Stimulated activated CD4-positive, alpha-beta T cell treated with anti-CD3 and anti-CD28 coated beads, TNF-alpha, amount 100 ng/mL, for 4 hours (primary cell): ENCODE data around the gene DDX10.
"Not testable (repeated sequence)": the region's sequence is repeated elsewhere in the genome, so short reads cannot be mapped to it uniquely, and the experiment has no call there.

Experiments used
- DNase-seq, 3 experiments: peaks; one replicate each; pipeline ENCODE4 v3.0.0-alpha.2; 2020; ENCODE audit warnings: low read depth in 3 of 3

The DDX10 gene

DNA sequence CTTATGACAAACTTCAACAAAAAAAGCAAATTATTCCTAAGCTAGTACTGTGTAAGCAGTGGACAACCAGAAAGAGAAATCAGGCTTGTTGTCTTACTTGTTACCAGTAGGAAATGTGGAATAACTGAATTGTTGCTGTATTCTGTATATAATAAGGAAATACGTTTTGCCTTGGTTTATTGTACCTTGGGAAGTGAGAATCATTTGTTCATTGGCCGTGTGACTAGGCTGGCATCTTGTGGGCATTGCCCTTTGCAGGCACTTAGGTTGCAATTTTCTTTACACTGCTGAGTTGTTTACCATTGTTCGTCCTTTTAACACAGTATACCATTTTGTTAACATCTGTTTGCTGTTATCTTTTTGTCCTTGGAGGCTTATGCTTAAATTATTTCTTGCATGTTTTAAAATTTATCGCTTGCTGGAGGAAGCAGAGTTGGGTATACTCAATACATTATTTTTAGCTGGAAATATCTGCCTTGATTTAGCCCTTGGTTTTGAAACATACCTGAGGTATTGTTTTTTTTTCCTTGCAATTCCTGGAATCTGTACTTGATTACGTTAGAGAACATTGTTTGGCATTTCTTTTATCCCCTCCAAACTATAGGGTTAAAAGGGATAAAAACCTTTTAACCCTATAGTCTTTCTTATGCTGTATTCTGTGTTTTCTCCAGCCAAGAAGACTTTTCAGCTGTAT lies 109.3 kb downstream of the DDX10 start:
- DNase-seq, result no peak

DNA sequence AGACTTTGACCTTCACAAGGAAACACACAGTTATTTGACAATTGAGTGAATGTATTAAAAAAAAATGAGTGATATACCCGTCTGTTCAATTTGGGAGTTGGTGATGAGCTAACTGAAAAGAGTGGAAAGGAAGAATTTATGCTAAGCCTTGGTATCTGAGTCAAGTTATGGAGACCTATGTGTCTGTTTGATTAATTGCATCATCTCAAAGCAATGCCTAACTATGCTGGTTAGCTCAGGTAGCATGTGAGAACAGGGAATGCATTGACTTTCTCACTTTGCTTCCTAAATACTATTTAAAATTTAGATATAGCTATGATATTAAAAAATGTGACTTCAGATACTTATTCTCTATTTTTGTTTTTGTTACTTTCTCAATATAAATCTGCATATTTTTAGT lies 110.5 kb downstream of the DDX10 start:
- no peak for DNase-seq

DNA sequence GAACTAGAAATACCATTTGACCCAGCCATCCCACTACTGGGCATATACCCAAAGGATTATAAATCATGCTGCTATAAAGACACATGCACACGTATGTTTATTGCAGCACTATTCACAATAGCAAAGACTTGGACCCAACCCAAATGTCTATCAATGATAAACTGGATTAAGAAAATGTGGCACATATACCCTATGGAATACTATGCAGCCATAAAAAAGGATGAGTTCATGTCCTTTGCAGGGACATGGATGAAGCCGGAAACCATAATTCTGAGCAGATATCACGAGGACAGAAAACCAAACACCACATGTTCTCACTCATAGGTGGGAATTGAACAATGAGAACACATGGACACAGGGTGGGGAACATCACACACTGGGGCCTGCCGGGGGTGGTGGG lies 114.3 kb downstream of the DDX10 start:
- not testable (repeated sequence) for DNase-seq

DNA sequence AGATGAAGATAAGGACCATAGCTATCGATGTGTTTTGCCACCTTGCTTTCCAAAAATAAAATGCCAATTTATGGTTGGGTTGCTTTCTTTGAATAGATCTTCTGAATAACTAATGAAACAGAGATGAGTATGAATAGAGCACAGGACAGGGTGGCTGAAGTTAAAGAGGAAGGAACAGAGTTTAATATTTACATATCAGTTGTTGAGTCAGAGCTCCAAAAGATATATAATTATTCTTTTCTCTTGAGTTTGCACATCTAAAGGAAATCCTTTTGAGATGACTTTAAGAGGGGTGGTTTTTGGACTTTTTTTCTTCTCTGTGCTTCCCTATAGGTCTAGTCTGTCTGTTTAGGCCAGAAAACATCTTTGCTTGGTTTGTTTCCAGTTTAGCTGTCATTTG lies 115.2 kb downstream of the DDX10 start:
- no peak for DNase-seq

DNA sequence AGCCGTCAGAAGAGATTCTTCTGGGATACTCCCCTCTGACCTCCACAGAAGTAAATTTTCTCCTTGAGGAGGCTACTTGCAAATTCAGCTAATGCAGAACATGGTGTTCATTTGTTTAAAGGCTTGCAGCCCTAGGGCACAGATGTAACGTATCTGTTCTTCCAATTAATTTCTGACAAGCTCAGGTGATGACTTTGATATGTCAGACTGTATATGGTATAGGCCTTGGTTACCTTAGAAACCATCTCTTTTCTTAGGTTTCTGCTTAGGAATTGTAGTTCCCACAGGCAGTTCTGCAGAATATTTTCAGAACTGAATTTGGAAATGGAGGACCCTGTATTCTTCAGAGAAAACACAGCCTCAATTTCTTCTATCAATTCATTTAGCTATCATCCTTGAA lies 117.1 kb downstream of the DDX10 start:
- DNase-seq, result no peak

DNA sequence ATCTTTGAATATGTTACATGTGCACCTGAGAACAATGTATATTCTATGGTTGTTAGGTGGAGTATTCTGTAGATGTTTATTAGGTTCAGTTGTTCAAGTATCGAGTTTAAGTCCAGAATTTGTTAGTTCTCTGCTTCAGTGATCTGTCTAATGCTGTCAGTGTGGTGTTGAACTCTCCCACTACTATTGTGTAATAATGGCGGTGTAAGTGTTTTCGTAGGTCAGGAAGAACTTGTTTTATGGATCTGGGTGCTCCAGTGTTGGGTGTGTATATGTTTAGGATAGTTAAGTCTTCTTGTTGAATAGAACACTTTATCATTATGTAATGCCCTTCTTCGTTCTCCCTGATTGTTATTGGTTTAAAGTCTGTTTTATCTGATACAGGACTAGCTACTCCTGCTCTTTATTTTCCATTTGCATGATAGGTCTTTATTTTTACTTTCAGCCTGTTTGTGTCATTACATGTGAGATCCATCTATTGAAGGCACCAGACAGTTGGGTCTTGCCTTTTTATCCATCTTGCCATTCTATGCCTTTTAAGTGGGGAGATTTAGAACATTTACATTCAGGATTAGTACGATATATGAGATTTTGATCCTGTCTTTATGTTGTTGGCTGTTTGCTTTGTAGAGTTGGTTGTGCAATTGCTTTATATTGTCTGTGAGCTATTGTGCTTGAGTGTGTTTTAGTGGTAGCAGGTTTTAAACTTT lies 121.6 kb downstream of the DDX10 start:
- no peak for DNase-seq

DNA sequence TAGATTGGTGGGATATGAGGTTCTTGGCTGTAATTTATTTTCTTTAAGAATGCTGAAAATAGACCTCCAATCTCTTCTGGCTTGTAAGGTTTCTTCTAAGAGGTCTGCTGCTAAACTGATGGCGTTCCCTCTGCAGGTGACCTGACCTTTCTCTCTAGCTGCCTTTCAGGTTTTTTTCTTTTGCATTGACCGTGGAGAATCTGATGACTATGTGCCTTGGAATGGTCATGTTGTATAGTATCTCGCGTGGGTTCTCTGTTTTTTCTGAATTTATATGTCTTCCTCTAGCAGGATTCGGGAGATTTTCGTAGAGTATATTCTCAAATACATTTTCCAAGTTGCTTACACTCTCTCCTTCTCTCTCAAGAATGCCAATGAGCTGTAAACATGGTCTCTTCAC lies 122.2 kb downstream of the DDX10 start:
- no peak for DNase-seq

DNA sequence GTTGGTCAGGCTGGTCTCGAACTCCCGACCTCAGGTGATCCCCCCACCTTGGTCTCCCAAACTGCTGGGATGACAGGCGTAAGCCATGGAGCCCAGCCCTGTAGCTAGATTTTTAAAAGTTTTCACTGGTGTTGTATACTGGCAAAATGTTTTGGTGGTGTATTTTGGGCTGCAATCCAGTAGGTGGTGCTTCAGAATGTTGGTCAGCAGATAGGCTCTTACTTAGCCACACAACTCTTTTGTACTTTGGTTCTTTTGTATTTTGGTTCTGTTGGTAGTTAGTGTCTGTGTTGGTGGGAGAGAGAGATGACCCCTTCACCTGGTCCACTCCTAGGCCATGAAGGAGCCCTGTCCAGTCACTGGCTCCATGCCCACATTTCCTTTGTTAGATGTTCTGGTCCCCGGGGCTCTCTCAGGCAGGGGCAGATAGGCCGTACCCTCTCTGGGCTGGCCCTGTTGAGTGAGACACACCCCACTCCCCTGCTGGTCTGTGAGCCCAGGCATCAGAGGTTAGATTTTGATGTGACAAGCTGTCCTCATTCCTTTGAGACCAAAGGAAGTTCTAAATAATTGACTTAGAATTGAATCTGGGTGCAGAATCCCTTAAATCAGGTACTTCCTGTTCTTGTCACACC lies 123.8 kb downstream of the DDX10 start:
- DNase-seq, result no peak

DNA sequence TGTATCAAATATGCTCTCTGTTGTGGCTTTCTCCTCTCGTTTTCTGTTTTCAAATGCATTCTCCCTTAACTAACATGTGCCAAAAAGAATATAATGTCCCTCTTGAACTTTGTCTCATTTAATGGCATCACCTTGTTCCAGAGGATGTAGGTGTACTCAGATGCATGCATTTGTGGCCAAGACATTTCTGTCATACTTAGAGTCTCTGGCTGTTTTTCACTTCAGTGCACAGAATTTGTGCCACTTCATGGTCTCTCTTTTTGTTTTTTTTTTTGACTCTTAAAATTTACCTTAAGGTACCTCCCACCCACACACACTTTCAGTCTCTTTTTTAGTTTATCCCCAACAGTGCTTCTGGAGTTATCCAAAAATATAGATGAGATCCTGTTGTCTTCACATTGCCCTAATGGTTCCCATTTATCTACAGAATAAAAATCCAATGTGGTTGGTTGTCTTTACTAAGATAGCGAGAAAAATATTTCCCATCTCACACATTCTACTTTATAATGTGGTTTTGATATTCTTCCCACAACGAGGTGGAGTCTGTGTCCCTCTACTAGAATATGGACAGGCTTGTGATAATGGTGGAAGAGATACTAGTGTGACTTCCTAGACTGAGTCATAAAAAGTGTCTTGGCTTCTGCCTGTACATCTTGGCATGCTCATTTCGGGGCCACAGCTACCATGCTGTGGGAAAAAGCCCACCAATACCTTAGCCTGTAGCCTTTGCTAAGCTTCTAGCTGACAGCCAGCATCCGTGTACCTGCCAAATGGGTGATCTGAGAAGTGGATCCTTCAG lies 125.8 kb downstream of the DDX10 start:
- no peak for DNase-seq

DNA sequence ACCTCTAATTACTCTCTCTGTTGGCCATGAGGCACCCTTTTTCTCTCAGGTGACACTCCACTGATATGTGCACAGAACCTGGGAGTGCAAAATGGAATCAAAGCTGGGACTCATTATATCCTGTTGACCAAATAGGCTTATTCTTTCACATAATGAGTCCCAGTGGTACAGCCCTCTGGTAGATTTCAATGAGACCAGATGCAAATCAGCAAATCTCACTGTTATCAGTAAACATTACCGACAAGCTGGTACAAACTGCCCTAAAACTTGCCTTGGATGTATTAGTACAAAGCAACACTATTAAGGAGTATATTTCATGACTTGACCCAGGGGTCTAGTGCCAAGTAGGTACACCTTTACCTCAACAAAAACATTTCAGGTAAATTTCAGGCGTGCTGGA lies 128.3 kb downstream of the DDX10 start:
- no peak for DNase-seq

DNA sequence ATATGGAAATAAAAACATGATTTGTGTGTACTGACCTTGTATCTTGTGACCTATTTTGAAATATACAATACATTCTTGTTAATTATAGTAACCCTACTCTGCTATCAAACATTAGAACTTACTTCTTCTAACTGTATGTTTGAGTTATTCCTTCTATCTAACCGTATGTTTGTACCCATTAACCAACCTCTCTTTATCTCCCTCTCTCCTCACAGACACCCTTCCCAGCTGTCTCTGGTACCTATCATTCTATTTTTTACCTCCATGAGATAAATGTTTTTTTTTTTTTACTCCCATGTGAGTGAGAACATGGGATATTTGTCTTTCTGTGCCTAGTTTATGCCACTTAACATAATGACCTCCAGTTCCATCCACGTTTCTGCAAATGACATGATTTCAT lies 128.7 kb downstream of the DDX10 start:
- DNase-seq, result no peak

DNA sequence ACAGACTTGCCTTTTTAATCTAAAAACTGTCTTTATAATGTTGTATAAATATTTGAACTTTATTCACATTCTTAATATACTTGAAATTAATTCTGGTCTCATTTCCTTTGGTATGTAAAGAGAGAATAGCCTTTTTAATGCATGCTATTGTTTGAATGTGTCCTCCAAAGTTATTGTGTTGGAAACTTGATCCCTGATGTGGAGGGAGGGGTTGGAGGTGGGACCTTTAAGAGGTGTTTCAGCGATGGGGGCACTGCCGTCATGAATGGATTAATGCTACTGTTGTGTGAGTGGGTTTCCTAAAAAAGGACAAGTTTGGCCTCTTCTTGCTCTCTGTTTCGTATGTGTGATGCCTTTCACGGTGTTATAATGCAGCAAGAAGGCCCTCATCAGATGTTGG lies 131.7 kb downstream of the DDX10 start:
- DNase-seq, result no peak

DNA sequence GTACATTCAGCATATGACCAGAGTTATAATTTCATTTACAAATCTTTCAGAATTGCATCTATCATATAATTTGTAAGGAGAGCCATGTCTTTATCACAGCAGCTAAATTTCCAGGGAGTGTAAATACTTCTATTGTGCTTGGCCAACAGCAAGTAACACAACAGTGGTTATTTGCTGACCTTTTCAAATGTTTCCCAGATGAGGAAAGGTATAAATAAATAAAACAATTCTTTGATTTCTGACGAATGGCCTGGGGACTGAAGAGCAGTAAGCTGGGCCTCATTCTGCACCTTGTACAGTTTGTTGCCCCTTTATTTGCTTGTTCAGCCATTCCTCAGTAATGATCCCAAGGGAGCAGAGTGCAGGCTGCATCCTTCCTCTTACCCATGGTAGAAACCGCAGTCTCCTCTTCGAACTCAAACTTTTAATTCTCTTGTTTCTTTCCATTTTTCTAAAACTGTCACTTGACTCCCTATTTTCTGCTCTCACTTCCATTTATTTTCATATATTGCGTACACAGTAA lies 132.8 kb downstream of the DDX10 start:
- no peak for DNase-seq

DNA sequence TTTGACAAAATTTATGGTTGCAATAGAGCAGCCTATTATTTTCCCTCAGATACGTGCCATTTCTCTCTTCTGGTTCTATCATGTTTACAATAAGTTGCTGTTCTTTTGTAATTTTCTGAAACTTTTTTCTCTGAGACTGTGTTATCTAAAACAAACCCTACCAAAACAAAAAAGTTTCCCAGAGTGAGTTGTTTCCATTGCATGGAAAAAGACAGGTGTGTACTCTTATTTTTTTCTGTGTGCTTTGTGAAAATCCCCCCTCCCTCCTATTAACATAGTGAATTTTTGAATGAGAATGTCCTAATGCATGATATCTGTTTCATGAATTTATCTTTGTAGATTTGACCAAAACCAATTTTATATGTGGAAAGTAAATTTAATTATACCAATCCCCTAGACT lies 137.6 kb downstream of the DDX10 start:
- no peak for DNase-seq

DNA sequence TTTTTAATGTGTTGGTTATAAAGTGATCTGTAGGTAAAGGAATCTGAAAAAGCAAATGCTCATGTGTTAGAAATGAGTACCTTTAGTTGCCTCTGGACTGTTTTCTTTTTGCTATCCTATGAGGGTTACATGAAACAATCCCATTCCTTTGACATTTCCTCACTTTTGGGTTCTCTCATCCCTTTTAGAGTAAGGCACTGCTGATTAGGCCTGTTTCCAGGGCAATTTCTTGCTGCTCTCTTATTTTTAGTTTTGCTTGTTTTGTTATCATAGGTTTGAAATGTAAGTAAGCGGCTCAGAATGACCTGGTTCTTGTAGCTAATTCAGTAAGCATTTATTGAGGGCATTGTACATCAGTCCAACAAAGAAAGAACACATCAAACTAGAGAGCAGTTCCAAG lies 138.9 kb downstream of the DDX10 start:
- DNase-seq, result no peak

DNA sequence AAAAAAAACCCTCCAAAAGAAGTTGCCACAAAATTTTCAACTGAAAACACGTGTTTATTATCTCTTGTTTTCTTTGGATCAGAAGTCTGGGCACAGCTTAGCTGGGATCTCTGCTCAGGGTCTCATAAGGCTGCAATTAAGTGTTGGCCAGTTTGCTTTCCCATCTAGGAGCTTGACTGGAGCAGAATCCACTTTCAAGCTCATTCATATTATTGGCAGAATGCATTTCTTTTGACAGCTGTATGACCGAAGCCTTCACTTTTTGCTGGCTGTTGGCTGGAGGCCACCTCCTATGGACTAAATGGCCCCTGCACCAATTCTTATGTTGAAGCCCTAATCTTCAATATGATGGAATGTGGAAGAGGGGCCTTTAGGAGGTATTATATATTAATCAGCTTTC lies 139.6 kb downstream of the DDX10 start:
- no peak for DNase-seq

DNA sequence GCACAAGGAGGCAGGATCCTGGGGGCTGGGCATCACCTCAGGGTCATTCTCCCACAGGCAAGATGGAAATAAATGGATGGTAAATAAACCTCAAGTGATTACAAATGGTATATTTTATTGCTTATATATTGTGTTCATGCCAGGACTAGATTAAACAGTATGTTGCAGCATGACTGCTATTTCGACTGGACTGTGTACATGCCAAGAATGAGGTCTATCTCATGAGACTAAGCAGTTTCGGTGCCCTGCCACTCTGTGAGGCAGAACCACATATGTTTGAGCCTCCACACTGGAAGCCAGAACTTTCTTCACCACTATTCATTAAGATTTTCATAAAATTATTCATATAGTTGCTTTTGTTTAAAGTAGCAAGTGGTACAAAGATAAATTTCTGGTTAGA lies 140.2 kb downstream of the DDX10 start:
- no peak for DNase-seq

DNA sequence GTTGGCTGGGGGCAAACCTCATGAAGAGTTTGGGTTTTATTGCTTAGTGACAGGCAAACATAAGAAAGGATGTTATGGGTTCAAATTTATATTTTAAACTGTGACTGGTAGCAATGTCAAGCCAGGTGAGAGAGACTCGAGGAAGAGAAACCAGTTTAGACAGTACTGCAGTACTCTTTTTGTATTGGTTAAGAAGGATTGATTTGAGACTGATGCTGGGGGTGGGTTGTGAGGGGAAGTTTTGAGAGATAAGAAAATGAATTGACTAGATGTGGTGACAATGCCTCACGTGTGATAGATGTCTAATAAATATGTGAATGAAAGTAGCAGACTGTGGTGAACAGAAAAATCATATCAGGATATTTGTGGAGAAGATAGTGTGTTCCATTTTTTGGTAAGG lies 142.4 kb downstream of the DDX10 start:
- no peak for DNase-seq

DNA sequence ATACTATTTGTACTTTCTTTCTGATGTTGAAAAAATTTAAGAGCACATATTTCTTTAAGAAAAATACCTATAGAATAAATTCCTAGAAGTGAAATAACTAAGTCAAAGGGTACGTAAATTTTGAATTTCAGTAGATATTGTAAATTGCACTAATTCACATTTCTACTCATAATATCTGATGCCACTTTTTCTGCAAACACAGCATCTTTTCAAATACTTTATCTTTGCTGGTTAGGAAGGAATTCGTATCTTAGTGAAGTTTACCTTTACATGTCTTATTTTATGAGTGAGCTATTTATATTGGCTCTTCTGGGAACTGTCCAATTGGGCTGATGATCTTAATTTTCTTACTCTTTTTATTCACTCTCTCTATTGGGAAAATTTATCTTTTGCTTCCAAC lies 148.2 kb downstream of the DDX10 start:
- no peak for DNase-seq

DNA sequence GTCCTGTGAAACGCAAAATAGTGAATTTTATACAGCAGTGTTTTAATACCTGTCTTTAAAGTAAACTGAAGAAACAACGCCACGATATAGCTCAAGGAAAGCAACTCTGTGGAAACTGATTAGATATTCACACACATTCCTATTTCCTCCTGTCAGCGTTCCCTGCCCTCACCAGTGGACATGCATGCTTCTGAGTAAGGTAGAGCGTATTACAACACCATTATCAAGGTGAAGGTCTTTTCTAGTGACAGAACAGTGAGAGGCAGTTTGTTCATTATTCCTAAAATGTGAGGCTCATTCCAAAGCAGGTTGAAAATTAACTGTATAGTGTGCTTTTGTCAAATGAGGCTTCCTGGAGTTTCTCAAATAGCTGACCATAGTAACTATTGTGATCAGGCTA lies 153.1 kb downstream of the DDX10 start:
- no peak for DNase-seq

DNA sequence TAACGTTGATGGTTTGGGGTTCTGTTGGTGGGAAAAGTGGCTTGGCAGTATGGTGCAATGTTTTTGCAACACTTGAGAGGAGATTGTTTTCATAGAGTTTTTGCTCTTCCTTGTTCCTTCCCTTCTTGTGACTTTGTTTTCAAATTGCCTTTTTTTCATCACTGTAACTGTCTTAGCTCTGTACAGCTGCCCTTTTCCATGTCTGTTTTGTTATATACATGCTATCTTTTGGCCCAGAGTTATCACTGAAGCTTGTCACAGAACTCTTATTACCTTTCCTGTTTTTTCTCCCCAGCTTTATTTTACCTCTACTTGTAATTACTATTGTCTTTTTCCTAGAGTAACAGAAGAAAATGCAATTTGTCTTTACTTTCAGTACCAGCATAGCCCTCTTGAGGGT lies 154.1 kb downstream of the DDX10 start:
- DNase-seq, result no peak

DNA sequence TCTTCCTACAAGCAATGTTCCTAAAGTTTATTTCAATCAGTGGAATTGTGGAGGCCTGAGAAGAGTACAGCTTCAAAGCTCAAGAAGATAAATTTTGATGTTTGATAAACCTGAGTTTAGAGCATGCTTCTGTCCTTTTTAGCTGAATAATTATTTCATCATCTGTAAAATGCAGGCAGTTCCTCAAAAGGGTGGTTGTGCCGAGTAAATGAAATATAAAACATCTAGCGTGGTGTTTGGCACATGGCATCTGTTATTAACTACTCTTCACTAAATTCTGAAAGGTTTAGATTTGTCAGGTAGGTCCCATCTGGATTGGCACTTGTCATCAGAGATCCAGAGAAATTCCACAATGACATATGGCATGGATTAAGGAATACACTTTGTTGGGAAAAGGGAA lies 155.1 kb downstream of the DDX10 start:
- no peak for DNase-seq
